ENCODE results near the gene BEST1. TPM values are rescaled to one million over a fixed set of nuclear protein-coding genes. Genes with fewer than 3 reads are reported as not detected.

The BEST1 gene
- polyA plus RNA-seq, 12 donors: 2.4 to 8.2 (median 3.5) TPM; not detected in 1

DNA sequence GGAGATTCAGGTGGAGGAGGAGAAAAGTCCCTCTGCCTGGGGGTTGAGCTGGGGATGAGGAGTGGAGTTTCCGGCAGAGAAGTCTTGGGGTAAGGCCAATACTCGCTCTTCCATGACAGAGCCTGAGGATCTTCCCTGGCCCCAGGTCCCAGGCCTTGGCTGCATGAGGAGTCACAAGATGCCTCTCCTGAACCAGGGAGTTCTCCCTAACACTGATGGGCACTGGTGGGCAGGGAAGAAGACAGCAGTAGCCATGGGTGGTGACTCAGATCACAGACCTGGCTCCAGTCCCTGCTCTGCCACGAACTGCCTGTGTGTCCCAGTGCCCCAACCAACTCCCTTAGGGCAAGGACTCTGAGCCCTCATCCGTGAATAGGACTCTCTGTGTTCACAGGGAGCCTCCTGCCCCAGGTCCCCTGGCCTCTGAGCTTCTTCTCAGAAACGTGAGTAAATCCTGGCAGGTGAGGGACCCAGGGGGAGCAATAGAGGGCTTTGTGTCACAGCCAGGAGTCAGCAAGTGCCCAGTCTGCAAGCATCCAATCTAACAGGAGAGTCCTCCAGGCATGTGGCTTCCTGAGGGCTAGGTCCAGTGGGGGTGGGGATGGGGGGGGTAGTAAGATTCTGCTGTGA lies 62.8 kb downstream of the BEST1 start:
- no peak for DNase-seq

Other genes starting within 250 kb of the BEST1 start
- gene MYRF, start 197.7 kb upstream of the BEST1 start, polyA plus RNA-seq (ENCODE audit: insufficient read length in 12 of 12): 1 to 10 TPM in 4 of 12 donors, under 1 TPM in 7, not detected in 1; 0.58 to 7.2 (median 0.91) TPM
- 100 to 1,000 TPM in 10 of 12 donors, 10 to 100 TPM in 1, not detected in 1; 71.8 to 175 (median 136) TPM for gene TMEM258, start 157.8 kb upstream of the BEST1 start, polyA plus RNA-seq (ENCODE audit: insufficient read length in 12 of 12)
- gene FEN1, start 157.4 kb upstream of the BEST1 start, polyA plus RNA-seq (ENCODE audit: insufficient read length in 12 of 12): 10 to 100 TPM in 11 of 12 donors, not detected in 1; 13.2 to 24.6 (median 15.8) TPM
- 10 to 100 TPM in 11 of 12 donors, not detected in 1; 15.7 to 36.5 (median 23.2) TPM for gene FADS1, start 133.3 kb upstream of the BEST1 start, polyA plus RNA-seq (ENCODE audit: insufficient read length in 12 of 12)
- gene FADS2, start 122.1 kb upstream of the BEST1 start, polyA plus RNA-seq (ENCODE audit: insufficient read length in 12 of 12): 100 to 1,000 TPM in 4 of 12 donors, 10 to 100 TPM in 7, not detected in 1; 64.3 to 172 (median 87.3) TPM
- gene FADS3, start 58.8 kb upstream of the BEST1 start, polyA plus RNA-seq (ENCODE audit: insufficient read length in 12 of 12): 10 to 100 TPM in 11 of 12 donors, not detected in 1; 26.5 to 44.4 (median 37.7) TPM
- 10 to 100 TPM in 11 of 12 donors, not detected in 1; 18.2 to 32.1 (median 23.6) TPM for gene RAB3IL1, start 32.8 kb upstream of the BEST1 start, polyA plus RNA-seq (ENCODE audit: insufficient read length in 12 of 12)
- 1,000 to 10,000 TPM in 11 of 12 donors, not detected in 1; 1,211 to 2,107 (median 1,338) TPM for gene FTH1, start 17.3 kb downstream of the BEST1 start, polyA plus RNA-seq (ENCODE audit: insufficient read length in 12 of 12)
- 10 to 100 TPM in 11 of 12 donors, not detected in 1; 13.3 to 28.5 (median 17.0) TPM for gene INCENP, start 173.7 kb downstream of the BEST1 start, polyA plus RNA-seq (ENCODE audit: insufficient read length in 12 of 12)
- gene SCGB1D1, start 239.9 kb downstream of the BEST1 start, polyA plus RNA-seq (ENCODE audit: insufficient read length in 12 of 12): not detected